Upper lobe of right lung (tissue), 1 donor: ENCODE measurements around the gene OR6M1. TPM values are rescaled to one million over a fixed set of nuclear protein-coding genes. Genes with fewer than 3 reads are reported as not detected.

Source experiments
- ATAC-seq: fragments of 200-7000 bp; cut with Tn5 transposase; one replicate; pipeline ENCODE4 v1.9.1; 2020; ENCODE audit warnings: mild to moderate bottlenecking, moderate library complexity
- DNase-seq: peaks from one replicate; pipeline ENCODE4 v3.0.0-alpha.2; 2020
- H3K27ac ChIP-seq: fragments of 200-600 bp; one replicate; pipeline ENCODE4 v1.8.0; 2022
- H3K27me3 ChIP-seq: fragments of 200-600 bp; one replicate; pipeline ENCODE4 v1.8.0; 2022; ENCODE audit warnings: mild to moderate bottlenecking
- H3K36me3 ChIP-seq: fragments of 200-600 bp; one replicate; pipeline ENCODE4 v1.8.0; 2022
- H3K4me1 ChIP-seq: fragments of 200-600 bp; one replicate; pipeline ENCODE4 v1.8.0; 2022
- H3K4me3 ChIP-seq: fragments of 200-600 bp; one replicate; pipeline ENCODE4 v1.8.0; 2022; ENCODE audit warnings: mild to moderate bottlenecking
- H3K9me3 ChIP-seq: fragments of 200-600 bp; one replicate; pipeline ENCODE4 v1.8.0; 2022
- intact Hi-C: fragments of 100-400 bp; cut with DNase I; formaldehyde crosslinking; loops from one replicate; pipeline ENCODE4 v1.11.0; 2022
- total RNA-seq: library from RNA; stranded (reverse); fragmentation: NEBNext Ultra II Directional; extraction: Animal tissue kit (Norgen Biotek cat#: 25700); gene quantifications from one replicate; pipeline ENCODE4 v1.2.1, GENCODE V29; 2021
- TF ChIP-seq, protein P1 (sequence below): fragments of 200-600 bp; IDR thresholded peaks from one replicate; pipeline ENCODE4 v1.8.0; 2022; ENCODE audit warnings: antibody characterized with exemption
- donor health status: DM: no; HTN: yes; CAD: no; lungs with severe emphysema.

The OR6M1 gene
- total RNA-seq, 1 donor from 2014 or later = not detected

DNA sequence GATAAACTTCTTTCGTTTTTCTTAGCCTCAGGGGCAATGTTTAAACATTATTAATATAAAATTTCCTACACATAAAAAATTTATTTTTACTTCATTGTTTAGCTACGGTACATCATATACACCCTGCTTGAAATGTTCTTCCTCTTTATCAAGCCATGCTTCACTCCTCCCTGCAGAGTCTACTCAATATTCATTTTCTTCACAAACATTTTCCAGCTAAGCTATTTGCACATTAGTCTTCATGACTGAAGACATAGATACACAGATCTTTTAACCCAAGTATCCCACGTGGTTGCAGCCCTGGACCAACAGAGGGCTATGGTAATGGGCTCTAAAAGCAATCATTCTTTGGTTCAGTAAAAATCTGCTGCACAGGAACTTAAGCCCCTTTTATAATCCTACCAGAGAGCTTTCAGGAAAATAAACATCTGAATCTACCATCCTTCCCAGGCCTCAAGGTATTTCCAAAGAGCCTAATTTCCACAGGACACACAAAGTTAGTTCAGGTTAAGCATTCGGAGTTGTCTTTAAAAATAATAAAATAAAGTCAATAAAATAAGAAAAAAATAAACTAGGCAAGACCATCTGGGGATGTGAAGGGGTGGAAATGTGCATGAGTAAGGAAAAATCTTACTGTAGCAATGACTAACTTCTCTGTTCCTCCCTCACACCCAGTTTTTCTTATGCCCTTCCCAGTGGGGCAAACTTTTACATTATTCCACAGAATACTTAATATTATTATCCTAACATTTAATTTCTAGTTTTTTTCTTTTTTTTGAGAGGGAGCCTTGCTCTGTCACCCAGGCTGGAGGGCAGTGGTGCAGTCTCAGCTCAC, 30.2 kb downstream of the OR6M1 start:
- no peak for ATAC-seq
- Histone ChIP-seq H3K4me1 (no peaks in the 10 kb centered on the region), H3K27ac (no peak overlapping the region), H3K9me3 (no peaks in the 10 kb centered on the region), H3K36me3 (no peaks in the 10 kb centered on the region), H3K4me3 (no peak overlapping the region), H3K27me3 (no peaks in the 10 kb centered on the region)
- intact Hi-C loops = no loop called here
- TF ChIP-seq, protein P1, sequence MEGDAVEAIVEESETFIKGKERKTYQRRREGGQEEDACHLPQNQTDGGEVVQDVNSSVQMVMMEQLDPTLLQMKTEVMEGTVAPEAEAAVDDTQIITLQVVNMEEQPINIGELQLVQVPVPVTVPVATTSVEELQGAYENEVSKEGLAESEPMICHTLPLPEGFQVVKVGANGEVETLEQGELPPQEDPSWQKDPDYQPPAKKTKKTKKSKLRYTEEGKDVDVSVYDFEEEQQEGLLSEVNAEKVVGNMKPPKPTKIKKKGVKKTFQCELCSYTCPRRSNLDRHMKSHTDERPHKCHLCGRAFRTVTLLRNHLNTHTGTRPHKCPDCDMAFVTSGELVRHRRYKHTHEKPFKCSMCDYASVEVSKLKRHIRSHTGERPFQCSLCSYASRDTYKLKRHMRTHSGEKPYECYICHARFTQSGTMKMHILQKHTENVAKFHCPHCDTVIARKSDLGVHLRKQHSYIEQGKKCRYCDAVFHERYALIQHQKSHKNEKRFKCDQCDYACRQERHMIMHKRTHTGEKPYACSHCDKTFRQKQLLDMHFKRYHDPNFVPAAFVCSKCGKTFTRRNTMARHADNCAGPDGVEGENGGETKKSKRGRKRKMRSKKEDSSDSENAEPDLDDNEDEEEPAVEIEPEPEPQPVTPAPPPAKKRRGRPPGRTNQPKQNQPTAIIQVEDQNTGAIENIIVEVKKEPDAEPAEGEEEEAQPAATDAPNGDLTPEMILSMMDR = no peak
- no peak for DNase-seq

GRCh38 chr11:123775289-123775688, 30.9 kb downstream of the OR6M1 start:
- H3K4me1 ChIP-seq = no peaks in the 10 kb centered on the region
- H3K4me3 ChIP-seq = no peak overlapping the region
- no peaks in the 10 kb centered on the region for H3K27me3 ChIP-seq
- no peaks in the 10 kb centered on the region for H3K9me3 ChIP-seq
- intact Hi-C loops = no loop called here
- DNase-seq (no peak), ATAC-seq (no peak)
- H3K36me3 ChIP-seq = no peaks in the 10 kb centered on the region
- TF ChIP-seq, protein P1 = no peak
- H3K27ac ChIP-seq = no peak overlapping the region

DNA sequence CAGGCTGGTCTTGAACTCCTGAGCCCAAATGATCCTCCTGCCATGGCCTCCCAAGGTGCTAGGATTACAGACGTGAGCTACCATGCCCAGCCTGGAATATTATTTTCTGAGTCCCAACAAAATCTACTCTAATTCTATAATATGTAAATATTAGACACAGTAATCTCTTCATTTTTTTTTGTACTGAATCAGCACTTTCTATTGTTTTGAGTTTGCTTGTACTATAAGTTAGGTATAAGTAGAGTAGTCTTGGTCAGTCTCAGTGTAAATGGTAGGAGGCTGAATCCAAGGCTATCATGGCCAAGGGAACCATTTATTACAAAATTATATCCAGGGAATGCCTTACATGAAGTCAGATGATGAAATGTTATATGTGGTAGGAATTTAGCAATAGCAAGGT, 32.2 kb downstream of the OR6M1 start:
- ATAC-seq (no peak), DNase-seq (no peak)
- TF ChIP-seq, protein P1 = no peak
- H3K4me1 ChIP-seq = no peaks in the 10 kb centered on the region
- H3K9me3 ChIP-seq = no peaks in the 10 kb centered on the region
- H3K36me3 ChIP-seq = no peaks in the 10 kb centered on the region
- intact Hi-C loops = no loop called here
- H3K27ac ChIP-seq = no peak overlapping the region
- H3K4me3 ChIP-seq = no peak overlapping the region
- H3K27me3 ChIP-seq = no peaks in the 10 kb centered on the region

DNA sequence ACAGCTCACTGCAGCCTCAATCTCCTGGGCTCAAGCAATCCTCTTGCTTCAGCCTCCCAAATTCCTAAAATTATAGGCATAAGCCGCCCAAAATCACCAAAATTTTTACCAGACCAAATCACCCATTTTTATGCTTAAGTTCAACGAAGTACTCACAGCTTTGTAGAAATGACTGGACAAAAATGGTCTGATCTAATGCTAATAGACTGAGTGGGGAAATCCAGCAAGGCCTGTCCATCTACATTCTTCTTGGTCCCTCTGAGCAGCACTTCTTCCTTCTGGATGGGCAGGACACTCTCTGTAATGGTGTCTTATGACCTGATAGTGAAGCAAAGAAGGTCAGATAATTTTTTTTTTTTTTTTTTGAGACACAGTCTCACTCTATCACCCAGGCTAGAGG, 33.1 kb downstream of the OR6M1 start:
- TF ChIP-seq, protein P1 = no peak

GRCh38 chr11:123771664-123772063, 34.5 kb downstream of the OR6M1 start:
- Histone ChIP-seq H3K27ac (no peak overlapping the region), H3K4me1 (no peaks in the 10 kb centered on the region), H3K36me3 (no peaks in the 10 kb centered on the region), H3K27me3 (no peaks in the 10 kb centered on the region), H3K4me3 (no peak overlapping the region), H3K9me3 (no peaks in the 10 kb centered on the region)
- intact Hi-C loops = no loop called here
- no peak for ATAC-seq
- DNase-seq = no peak
- TF ChIP-seq, protein P1 = no peak

More for the DNA sequence above, 33.1 kb downstream of the OR6M1 start:
- DNase-seq = no peak
- ATAC-seq = no peak
- intact Hi-C loops = no loop called here
- Histone ChIP-seq H3K4me1 (no peaks in the 10 kb centered on the region), H3K9me3 (no peaks in the 10 kb centered on the region), H3K27me3 (no peaks in the 10 kb centered on the region), H3K36me3 (no peaks in the 10 kb centered on the region), H3K4me3 (no peak overlapping the region), H3K27ac (no peak overlapping the region)
